NB4 (cell line): ENCODE measurements around the gene LINC00632.

ENCODE experiments used
- DNase-seq: peaks from one replicate; pipeline ENCODE4 v3.0.0; 2010; ENCODE audit warnings: low read depth
- H3K4me3 ChIP-seq: one replicate; pipeline ENCODE4 v1.5.1; 2011; ENCODE audit warnings: mild to moderate bottlenecking, low read depth, low read length, moderate library complexity
- MYC ChIP-seq: IDR thresholded peaks from 2 replicates; pipeline ENCODE4 v1.6.1; 2011; ENCODE audit warnings: low read depth, low read length
- POLR2A ChIP-seq: IDR thresholded peaks from 2 replicates; pipeline ENCODE4 v1.6.1; 2011; ENCODE audit warnings: mild to moderate bottlenecking; ENCODE audit not compliant: insufficient read length; ENCODE audit errors: extremely low read depth
- TF ChIP-seq, protein P1 (sequence below): IDR thresholded peaks from one replicate; pipeline ENCODE4 v1.5.1; 2012; ENCODE audit warnings: low read depth, low read length
- TF ChIP-seq, protein P2 (sequence below): IDR thresholded peaks from 2 replicates; pipeline ENCODE4 v1.6.1; 2011; ENCODE audit warnings: low read depth, low read length

The LINC00632 gene

DNA sequence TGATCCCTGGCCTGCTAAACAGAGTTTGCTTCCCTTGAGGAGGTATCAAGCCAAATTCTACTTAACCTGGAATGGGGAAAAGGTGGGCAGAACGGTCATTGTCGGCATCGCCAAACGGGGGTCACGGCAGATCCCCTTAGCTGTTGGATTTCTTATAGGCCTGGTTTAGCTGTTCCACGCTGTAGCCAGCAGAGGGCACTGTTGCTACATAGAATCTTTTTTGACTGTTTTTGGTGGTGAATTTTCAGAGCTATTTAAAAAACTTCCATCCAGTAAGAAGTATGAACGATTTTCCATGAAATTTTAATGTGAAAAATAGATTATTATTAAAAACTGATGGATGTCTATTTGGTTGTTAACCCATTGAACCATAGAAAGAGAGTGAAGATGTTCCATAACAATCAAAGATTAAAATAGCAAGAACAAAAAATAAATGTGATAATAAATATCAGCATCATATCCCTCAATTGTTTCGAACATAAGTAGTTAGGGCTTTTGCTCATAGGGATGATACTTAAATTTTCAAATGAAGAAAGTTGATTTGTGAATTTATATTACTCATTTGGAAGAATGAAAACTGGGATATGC, 56.6 kb downstream of the LINC00632 start:
- no peak overlapping the region for H3K4me3 ChIP-seq
- peak; percentile 47 for DNase-seq
- TF ChIP-seq, protein P1, sequence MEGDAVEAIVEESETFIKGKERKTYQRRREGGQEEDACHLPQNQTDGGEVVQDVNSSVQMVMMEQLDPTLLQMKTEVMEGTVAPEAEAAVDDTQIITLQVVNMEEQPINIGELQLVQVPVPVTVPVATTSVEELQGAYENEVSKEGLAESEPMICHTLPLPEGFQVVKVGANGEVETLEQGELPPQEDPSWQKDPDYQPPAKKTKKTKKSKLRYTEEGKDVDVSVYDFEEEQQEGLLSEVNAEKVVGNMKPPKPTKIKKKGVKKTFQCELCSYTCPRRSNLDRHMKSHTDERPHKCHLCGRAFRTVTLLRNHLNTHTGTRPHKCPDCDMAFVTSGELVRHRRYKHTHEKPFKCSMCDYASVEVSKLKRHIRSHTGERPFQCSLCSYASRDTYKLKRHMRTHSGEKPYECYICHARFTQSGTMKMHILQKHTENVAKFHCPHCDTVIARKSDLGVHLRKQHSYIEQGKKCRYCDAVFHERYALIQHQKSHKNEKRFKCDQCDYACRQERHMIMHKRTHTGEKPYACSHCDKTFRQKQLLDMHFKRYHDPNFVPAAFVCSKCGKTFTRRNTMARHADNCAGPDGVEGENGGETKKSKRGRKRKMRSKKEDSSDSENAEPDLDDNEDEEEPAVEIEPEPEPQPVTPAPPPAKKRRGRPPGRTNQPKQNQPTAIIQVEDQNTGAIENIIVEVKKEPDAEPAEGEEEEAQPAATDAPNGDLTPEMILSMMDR = peak; percentile 73
- TF ChIP-seq MYC = no peak

- DNase-seq = no peak
- no peak for TF ChIP-seq POLR2A
- no peak for TF ChIP-seq MYC
- TF ChIP-seq, protein P2, sequence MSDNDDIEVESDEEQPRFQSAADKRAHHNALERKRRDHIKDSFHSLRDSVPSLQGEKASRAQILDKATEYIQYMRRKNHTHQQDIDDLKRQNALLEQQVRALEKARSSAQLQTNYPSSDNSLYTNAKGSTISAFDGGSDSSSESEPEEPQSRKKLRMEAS = no peak
- TF ChIP-seq, protein P1 = no peak
- no peak overlapping the region for H3K4me3 ChIP-seq
Measured at GRCh38 chrX:140767646-140768045, 58.1 kb downstream of the LINC00632 start.

DNA sequence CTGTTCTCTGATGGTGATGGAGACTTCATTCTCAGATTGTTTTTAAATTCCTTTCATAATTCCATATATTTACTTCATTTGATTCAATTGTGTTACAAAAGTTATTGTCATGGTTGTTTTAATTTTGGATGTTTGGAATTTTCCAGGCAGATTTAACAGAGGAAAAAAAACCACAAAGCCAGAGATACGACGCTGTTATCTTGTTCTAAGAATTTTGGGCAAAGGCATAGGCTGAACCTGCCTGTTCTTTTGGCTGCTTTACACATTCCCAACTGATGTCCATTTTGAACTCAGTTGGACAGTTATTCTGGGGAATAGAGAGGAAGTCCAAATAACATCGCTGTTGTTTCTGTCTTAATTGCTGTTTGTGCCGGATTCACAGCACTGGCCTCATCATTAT, 65.7 kb downstream of the LINC00632 start:
- H3K4me3 ChIP-seq = no peak overlapping the region
- TF ChIP-seq POLR2A (no peak), MYC (no peak)
- TF ChIP-seq, protein P2 = no peak
- TF ChIP-seq, protein P1 = no peak
- DNase-seq = no peak

DNA sequence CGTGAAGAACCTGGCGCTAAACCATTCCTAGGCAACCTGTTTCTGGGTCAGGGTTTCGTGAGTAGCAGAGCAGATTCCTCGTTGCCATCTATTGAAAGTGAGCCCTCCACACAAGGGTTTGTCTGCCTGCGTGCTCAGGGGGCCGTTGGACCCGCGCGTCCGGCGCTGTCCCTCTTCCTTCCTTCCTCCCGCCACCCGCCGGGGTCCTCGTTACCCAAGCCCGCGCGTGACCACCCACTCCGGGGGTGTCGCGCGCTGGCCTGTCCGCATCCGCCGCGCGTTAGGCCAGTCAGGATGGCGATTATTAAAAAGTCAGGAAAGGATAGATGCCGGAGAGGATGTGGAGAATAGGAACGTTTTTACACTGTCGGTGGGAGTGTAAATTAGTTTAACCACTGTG, 66.8 kb downstream of the LINC00632 start:
- TF ChIP-seq MYC (no peak), POLR2A (no peak)
- TF ChIP-seq, protein P1 = no peak
- TF ChIP-seq, protein P2 = no peak
- no peak overlapping the region for H3K4me3 ChIP-seq
- DNase-seq = no peak

- no peak for TF ChIP-seq POLR2A
- TF ChIP-seq, protein P1 = no peak
- TF ChIP-seq MYC = no peak
- TF ChIP-seq, protein P2 = no peak
- DNase-seq = no peak
- no peak overlapping the region for H3K4me3 ChIP-seq
Measured at GRCh38 chrX:140794642-140795041, 85.1 kb downstream of the LINC00632 start.

DNA sequence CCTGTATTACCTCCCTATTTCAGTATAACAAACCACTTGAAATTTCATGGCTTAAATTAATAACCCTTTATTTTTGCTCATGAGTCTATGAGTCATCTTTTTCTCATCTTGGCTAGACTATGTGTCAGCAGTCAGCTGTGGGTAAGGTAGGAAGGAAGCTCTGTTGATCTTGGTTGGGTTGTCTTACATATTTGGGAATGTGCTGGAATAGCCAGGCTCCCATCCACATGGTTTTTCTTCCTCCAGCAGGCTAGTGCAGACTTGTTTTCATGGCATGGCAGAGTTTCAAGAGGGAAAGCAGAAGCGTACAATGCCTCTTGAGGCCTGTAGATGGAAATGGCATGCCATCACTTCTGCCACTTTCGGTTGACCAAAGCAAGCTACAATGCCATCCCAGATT, 89.7 kb downstream of the LINC00632 start:
- TF ChIP-seq POLR2A (no peak), MYC (no peak)
- TF ChIP-seq, protein P1 = no peak
- TF ChIP-seq, protein P2 = no peak
- no peak overlapping the region for H3K4me3 ChIP-seq
- no peak for DNase-seq
